NCI-H187 treated with DMSO at 0.1 percent for 48 hours (cell line): ENCODE results near the gene LRSAM1.

ENCODE experiments used
- DNase-seq: peaks from one replicate; lab custom pipeline; 2025; lab: John Stamatoyannopoulos, UW

Gene LRSAM1

GRCh38 chr9:127496974-127497373, 45.7 kb downstream of the LRSAM1 start:
- DNase-seq = no peak

- DNase-seq = no peak
Measured at GRCh38 chr9:127497656-127498290, 46.5 kb downstream of the LRSAM1 start.

- no peak for DNase-seq
Measured at GRCh38 chr9:127498298-127498697, 47.0 kb downstream of the LRSAM1 start.

GRCh38 chr9:127500399-127500798, 49.1 kb downstream of the LRSAM1 start:
- DNase-seq = no peak

GRCh38 chr9:127500862-127501261, 49.6 kb downstream of the LRSAM1 start:
- DNase-seq = no peak

DNA sequence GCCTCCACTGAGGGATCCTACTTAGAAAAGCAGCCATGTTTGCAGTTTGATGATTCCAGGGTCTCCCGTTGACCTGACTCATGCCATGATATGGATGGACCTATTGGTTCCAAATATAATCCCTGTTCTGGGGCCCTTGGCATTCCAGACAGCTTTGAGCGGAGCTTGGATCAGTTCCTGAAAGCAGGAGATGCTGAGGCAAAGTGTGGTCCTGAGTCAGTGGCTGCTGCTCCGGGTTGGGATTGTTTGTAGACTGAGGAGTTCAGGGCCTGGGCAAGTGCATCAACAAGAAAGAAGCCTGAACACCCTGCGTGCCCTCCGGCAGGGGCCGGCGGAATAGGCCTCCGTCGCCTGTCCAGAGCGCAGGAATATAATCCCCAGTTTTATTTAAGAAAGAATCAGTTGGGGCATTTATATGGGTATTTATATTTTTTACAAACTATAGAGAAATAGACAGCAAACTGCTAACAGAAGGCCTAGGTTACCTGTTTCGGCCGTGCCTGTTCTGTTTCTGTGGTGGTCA, 50.6 kb downstream of the LRSAM1 start:
- DNase-seq = no peak

DNA sequence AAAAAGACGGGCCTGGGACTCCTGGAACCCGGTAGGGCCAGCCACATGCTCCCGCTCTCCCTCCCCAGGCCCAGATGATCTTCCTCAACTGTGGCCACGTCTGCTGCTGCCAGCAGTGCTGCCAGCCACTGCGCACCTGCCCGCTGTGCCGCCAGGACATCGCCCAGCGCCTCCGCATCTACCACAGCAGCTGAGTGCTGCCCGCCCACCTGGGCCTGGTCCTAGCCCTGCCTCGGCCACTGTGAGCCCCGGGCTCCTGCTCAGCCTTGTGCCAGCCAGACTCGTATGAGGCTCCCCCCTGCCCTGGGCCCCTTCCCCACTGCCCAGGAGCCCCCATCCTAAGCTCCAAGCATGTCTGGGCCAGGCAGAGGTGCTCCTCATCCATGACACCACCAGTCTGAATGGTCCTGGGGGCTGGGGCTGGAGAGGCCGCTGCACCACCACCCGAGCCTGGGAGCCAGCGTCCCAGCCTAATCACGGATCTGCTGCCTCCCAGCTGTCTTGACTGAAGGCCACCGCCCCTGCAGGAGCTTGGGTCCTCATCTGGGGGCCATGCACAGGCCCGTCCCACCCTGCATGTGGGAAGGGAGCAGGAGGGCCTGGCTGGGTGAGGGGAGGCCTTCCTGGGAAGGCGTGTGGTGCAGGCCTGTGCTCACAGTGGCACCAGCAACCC, 51.5 kb downstream of the LRSAM1 start:
- no peak for DNase-seq

DNA sequence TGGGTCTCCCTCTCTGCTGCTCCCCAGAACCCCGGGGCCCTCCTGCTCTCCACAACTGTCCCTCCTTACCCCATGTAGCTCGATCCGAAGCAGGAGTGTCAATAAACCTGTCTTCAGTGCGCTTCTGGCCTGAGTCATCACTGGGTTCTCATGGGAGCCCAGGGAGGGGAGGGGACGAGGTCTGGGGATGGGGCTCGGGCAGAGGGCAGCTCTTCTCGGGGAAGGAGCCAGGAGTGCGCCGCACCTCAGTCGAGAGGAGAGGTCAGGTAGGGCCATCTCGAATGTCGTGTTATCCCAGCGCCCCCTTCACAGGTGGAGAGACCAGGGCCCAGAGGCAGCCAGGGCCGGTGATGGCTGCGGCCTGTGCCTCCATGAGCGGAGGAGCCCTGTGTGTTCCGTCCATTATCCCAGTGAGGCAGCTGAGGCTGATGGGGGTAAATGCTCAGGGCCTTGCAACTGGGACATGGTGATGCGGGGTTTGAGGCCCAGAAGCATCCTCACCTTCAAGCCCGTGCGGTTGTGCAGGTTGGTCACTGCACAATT, 52.1 kb downstream of the LRSAM1 start:
- no peak for DNase-seq

DNA sequence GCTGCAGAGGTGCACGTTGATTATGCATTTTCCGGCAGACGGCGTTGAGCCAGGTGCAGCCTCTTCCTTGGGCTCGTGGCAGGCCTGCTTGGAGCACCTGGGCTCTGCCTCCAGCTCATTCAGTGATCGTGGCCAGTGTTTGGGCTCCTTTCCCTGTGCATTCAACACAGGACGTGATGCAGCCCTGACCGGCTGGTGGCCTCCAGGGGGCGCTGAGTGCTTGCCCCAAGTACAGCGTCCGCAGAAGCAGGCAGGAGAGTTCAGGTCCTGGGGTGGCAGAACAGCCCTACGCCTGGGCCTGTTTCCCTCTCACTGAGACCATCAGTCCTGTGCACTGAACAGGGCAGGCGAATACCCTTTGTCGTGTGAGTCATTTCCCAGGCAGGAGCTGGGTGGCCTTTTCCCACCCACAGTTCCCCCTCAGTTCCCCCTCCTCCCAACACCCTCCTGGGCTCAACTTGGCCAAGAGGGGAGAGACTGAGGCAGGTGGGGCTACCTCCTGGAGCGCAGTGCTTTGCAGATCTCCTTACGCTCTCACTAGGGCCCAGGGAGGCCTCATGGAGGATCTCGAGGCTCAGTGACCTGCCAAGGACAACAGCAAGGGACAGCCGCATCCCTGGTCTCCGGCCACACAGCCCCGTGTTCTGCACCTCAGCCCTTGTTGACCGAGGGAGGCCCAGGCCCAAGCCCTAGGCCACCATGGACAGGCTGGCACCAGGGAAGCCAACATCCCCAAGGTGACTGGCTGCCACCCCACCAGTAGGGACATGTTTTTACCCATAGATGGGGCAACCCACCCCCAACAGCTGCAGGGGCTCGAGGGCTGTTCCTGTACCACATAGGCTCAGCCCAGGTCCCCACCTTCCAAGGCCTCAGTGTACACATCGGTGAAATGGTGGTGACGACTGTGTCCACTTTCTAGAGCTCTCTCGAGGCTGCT, 52.9 kb downstream of the LRSAM1 start:
- no peak for DNase-seq

- no peak for DNase-seq
Measured at GRCh38 chr9:127504887-127505251, 53.6 kb downstream of the LRSAM1 start.

- DNase-seq = no peak
Measured at GRCh38 chr9:127505396-127506116, 54.2 kb downstream of the LRSAM1 start.

GRCh38 chr9:127506117-127506813, 55.0 kb downstream of the LRSAM1 start:
- DNase-seq = no peak

DNA sequence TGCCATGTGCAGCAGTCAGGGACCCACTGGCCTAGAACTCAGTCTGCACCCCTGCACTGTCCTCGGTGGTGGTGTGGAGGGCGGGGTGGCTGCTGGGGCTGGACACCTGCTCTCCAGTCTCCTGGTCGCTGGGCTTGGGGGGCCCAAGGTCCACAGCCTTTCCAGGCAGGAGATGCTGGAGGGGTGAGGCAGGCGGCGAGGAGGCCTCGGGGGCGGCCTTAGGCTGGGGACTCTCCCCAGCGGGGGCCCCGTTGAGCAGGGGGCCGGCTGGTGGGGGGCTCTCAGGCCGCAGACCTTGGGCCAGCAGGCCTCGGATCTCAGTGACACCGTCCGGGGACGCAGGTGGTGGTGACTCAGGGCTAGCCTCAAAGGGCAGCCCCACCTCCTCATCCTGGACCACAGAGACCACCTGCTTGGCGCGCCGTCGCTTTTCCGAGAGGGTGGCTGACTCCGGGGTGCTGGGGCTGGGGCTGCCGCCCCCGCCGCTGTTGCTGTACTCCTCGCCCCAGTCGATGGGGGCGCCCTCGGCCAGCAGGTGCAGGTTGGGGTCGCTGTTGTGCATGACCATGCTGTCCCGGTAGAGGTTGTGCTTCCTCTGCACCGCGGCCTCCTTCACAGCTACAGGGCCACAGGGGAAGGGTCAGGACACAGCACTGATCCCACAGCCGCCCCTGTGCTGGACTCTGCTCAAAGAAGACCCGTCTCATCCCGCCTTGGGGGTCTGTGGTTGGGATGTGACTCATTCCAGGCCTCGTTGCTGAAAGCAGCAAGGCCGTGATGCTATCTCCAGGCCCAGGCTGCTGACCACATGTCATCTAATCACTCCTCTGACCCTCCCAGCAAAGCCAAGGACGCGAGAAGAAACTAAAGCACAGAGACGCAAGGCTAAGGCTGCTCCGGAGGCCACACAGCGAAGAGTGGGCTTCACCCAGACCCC, 55.8 kb downstream of the LRSAM1 start:
- no peak for DNase-seq

- DNase-seq = no peak
Measured at GRCh38 chr9:127507751-127508648, 56.7 kb downstream of the LRSAM1 start.

GRCh38 chr9:127508901-127509260, 57.6 kb downstream of the LRSAM1 start:
- DNase-seq = no peak

GRCh38 chr9:127509261-127509954, 58.1 kb downstream of the LRSAM1 start:
- DNase-seq = no peak

DNA sequence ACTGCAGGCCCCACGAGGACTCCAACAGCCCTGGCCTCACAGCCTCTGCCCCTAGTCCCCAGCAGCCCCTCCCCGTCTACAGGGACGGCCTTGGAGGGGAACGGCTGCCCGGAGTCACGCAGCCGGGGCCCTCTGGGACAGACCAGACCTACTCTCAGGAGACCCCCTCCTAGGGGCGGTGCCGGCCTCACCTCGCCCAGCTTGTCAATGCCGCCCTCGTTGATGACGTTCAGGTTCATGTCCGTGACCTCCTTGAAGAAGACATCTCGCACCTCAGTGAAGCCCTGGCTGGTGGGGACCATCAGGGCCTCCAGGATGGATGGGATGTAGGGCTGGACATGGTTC, 58.6 kb downstream of the LRSAM1 start:
- no peak for DNase-seq

DNA sequence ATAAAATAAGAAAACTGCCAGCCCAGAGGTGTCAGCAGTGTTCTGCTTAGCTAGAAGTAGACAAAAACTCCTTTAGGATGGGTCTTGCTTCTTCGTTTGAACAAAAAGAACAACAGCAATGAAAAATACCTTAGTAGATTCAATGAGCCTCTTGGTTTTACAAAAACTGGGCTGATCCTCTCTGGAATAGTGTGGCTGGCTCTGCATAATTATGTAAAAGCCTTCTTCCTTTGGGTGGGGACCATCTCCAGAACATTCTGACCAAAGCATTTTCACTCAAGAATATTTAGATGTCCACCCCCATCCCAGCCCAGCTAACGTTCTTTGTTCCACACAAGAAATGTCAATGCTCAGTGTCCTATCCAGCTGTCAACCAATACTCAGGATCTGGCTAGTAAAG, 63.2 kb downstream of the LRSAM1 start:
- no peak for DNase-seq
